GM19452 (cell line): ENCODE measurements around the gene ABCA3.

Experiments used
- ATAC-seq: cut with Tn5 transposase; IDR thresholded peaks from one replicate; pipeline ENCODE4 v1.9.1; 2021; ENCODE audit not compliant: unreplicated experiment

Gene ABCA3

GRCh38 chr16:2237102-2237482, 103.4 kb downstream of the ABCA3 start:
- ATAC-seq: no peak

GRCh38 chr16:2236337-2237101, 104.0 kb downstream of the ABCA3 start, which contains the start of gene DNASE1L2:
Gene DNASE1L2 (plus strand): TSS chr16:2236444. CDS start chr16:2236817, 373 bp downstream.
- ATAC-seq: no peak

GRCh38 chr16:2235695-2236336, 104.7 kb downstream of the ABCA3 start:
- ATAC-seq: no peak

- ATAC-seq: no peak
Measured at GRCh38 chr16:2235234-2235651, 105.3 kb downstream of the ABCA3 start.

GRCh38 chr16:2234813-2235170, 105.7 kb downstream of the ABCA3 start:
- no peak for ATAC-seq

- no peak for ATAC-seq
Measured at GRCh38 chr16:2233872-2234812, 106.4 kb downstream of the ABCA3 start.

- ATAC-seq: no peak
Measured at GRCh38 chr16:2233046-2233775, 107.3 kb downstream of the ABCA3 start.

GRCh38 chr16:2232094-2232990, 108.2 kb downstream of the ABCA3 start:
- ATAC-seq: no peak

- ATAC-seq: no peak
Measured at GRCh38 chr16:2231016-2231931, 109.3 kb downstream of the ABCA3 start.

GRCh38 chr16:2230376-2230775, 110.2 kb downstream of the ABCA3 start:
- no peak for ATAC-seq

GRCh38 chr16:2229632-2230250, 110.8 kb downstream of the ABCA3 start:
- no peak for ATAC-seq

GRCh38 chr16:2229091-2229490, 111.4 kb downstream of the ABCA3 start:
- ATAC-seq: no peak

- ATAC-seq: no peak
Measured at GRCh38 chr16:2228161-2228824, 112.2 kb downstream of the ABCA3 start.

GRCh38 chr16:2226918-2227317, 113.6 kb downstream of the ABCA3 start:
- ATAC-seq: no peak

- ATAC-seq: no peak
Measured at GRCh38 chr16:2226245-2226793, 114.2 kb downstream of the ABCA3 start.
